Caki2 (cell line): ENCODE data around the gene KMT2C. TPM values are rescaled to one million over a fixed set of nuclear protein-coding genes. Genes with fewer than 3 reads are reported as not detected.
"Not testable (repeated sequence)": the region's sequence is repeated elsewhere in the genome, so short reads cannot be mapped to it uniquely, and the experiment has no call there.

Source experiments
- DNase-seq: peaks from one replicate; pipeline ENCODE4 v3.0.0-alpha.2; 2015; ENCODE audit warnings: low read depth
- in situ Hi-C: cut with HindIII; loops from 2 replicates; pipeline ENCODE4 v1.10.0; 2016; ENCODE audit warnings: low sequenced_read_pairs, low pct_unique_long_range_greater_than_20kb, mixed read lengths
- total RNA-seq: library from RNA; depleted of rRNA; stranded (reverse); fragments of >200 nt; shearing (Covaris generic); gene quantifications from 2 replicates; pipeline ENCODE4 v1.2.3, GENCODE V29; 2014; ENCODE audit warnings: low replicate concordance

The KMT2C gene
- total RNA-seq, 1 experiment from 2014 or later, result 11.1 TPM

- in situ Hi-C loops, DNase-seq: not testable (repeated sequence)
Observed at GRCh38 chr7:152445386-152446008, 9.7 kb upstream of the KMT2C start.

- DNase-seq, result no peak
- in situ Hi-C loops, result no loop called here
Observed at GRCh38 chr7:152443586-152443985, 7.8 kb upstream of the KMT2C start.

GRCh38 chr7:152442330-152442835 lies 6.6 kb upstream of the KMT2C start:
- in situ Hi-C loops, result no loop called here
- no peak for DNase-seq

GRCh38 chr7:152441810-152442209 lies 6.0 kb upstream of the KMT2C start:
- in situ Hi-C loops, DNase-seq: not testable (repeated sequence)

- in situ Hi-C loops, DNase-seq: not testable (repeated sequence)
Observed at GRCh38 chr7:152441168-152441567, 5.4 kb upstream of the KMT2C start.

- in situ Hi-C loops, DNase-seq: not testable (repeated sequence)
Observed at GRCh38 chr7:152438017-152438416, 2.2 kb upstream of the KMT2C start.

GRCh38 chr7:152436931-152437575 lies 1.2 kb upstream of the KMT2C start:
- DNase-seq, in situ Hi-C loops: not testable (repeated sequence)

GRCh38 chr7:152436111-152436930 lies 518 bp upstream of the KMT2C start:
- peak; percentile 84 for DNase-seq
- in situ Hi-C loops, result no loop called here

- in situ Hi-C loops, result not testable (repeated sequence)
- DNase-seq, result peak; percentile 44
Observed at GRCh38 chr7:152434511-152435383, 1.1 kb downstream of the KMT2C start.

- peak; percentile 45 for DNase-seq
- in situ Hi-C loops, result not testable (repeated sequence)
Observed at GRCh38 chr7:152433721-152434490, 1.9 kb downstream of the KMT2C start.

- in situ Hi-C loops, DNase-seq: not testable (repeated sequence)
Observed at GRCh38 chr7:152432735-152433134, 3.1 kb downstream of the KMT2C start.

GRCh38 chr7:152430854-152431253 lies 4.9 kb downstream of the KMT2C start:
- in situ Hi-C loops, result no loop called here
- DNase-seq, result no peak

- DNase-seq, in situ Hi-C loops: not testable (repeated sequence)
Observed at GRCh38 chr7:152430118-152430517, 5.7 kb downstream of the KMT2C start.

GRCh38 chr7:152424348-152425108 lies 11.3 kb downstream of the KMT2C start:
- in situ Hi-C loops, result no loop called here

GRCh38 chr7:152423991-152424347 lies 11.8 kb downstream of the KMT2C start:
- in situ Hi-C loops, result no loop called here
- no peak for DNase-seq

More at GRCh38 chr7:152424348-152425108, 11.3 kb downstream of the KMT2C start:
- no peak for DNase-seq

GRCh38 chr7:152423171-152423570 lies 12.6 kb downstream of the KMT2C start:
- DNase-seq, in situ Hi-C loops: not testable (repeated sequence)

- DNase-seq, in situ Hi-C loops: not testable (repeated sequence)
Observed at GRCh38 chr7:152420950-152421349, 14.9 kb downstream of the KMT2C start.
